Measurements from ENCODE around the gene KCNJ2.

Gene KCNJ2

DNA sequence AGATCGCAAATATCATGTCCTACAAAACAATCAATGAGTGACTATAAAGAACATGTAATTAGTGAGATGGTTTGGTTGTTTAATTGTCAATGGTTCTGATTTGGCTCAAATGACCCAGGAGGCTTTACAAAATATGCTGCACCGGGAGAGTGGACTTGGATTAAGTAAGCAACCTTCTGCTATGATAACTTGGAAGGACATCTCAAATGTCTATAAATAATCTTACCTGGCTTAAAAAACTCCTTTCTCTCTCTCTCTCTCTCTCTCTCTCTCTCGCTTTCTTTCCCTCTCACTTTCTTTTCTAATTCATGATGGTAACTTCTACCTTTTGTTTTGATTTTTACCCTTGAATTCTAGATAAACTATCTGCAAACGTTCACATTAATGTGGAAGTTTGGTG is 14.2 kb downstream of the KCNJ2 start:
- TF ChIP-seq RAD21 (IDR thresholded peaks at IDR 0.05; ENCODE audit: low read depth) (no peak), TEAD4 (IDR thresholded peaks at IDR 0.05) (no peak), YY1 (IDR thresholded peaks at IDR 0.05; ENCODE audit: low read depth) (no peak), ZBTB7A (IDR thresholded peaks at IDR 0.05; ENCODE audit: low read depth) (no peak), FOXM1 (IDR thresholded peaks at IDR 0.05; ENCODE audit: borderline replicate concordance, low read depth) (no peak), EGR1 (IDR thresholded peaks at IDR 0.05) (no peak), CREB1 (IDR thresholded peaks at IDR 0.05; ENCODE audit: low read depth) (no peak)
- TF ChIP-seq, protein P1, sequence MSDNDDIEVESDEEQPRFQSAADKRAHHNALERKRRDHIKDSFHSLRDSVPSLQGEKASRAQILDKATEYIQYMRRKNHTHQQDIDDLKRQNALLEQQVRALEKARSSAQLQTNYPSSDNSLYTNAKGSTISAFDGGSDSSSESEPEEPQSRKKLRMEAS (IDR thresholded peaks at IDR 0.05) = no peak
- TF ChIP-seq, protein P2, sequence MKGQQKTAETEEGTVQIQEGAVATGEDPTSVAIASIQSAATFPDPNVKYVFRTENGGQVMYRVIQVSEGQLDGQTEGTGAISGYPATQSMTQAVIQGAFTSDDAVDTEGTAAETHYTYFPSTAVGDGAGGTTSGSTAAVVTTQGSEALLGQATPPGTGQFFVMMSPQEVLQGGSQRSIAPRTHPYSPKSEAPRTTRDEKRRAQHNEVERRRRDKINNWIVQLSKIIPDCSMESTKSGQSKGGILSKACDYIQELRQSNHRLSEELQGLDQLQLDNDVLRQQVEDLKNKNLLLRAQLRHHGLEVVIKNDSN (IDR thresholded peaks at IDR 0.05) = no peak

DNA sequence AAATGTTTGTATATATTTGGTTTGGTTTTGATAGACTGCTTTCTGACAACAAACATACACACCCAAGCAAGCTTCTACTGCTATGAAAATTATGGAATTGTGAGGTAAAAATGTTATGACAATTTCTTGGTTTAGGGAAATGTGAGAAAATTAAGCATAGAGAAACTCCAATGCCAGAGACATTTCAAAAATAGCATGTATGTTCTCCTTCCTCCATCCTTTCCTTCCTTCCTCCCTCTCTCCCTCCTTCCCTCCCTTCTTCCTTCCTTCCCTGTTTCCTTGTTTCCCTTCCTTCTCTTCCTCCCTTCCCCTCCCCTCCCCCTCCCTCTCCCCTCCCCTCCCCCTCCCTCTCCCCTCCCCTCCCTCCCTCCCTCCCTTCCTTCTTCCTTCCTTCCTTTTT is 14.9 kb downstream of the KCNJ2 start:
- no peak for TF ChIP-seq ZBTB7A (IDR thresholded peaks at IDR 0.05; ENCODE audit: low read depth)
- TF ChIP-seq, protein P3, sequence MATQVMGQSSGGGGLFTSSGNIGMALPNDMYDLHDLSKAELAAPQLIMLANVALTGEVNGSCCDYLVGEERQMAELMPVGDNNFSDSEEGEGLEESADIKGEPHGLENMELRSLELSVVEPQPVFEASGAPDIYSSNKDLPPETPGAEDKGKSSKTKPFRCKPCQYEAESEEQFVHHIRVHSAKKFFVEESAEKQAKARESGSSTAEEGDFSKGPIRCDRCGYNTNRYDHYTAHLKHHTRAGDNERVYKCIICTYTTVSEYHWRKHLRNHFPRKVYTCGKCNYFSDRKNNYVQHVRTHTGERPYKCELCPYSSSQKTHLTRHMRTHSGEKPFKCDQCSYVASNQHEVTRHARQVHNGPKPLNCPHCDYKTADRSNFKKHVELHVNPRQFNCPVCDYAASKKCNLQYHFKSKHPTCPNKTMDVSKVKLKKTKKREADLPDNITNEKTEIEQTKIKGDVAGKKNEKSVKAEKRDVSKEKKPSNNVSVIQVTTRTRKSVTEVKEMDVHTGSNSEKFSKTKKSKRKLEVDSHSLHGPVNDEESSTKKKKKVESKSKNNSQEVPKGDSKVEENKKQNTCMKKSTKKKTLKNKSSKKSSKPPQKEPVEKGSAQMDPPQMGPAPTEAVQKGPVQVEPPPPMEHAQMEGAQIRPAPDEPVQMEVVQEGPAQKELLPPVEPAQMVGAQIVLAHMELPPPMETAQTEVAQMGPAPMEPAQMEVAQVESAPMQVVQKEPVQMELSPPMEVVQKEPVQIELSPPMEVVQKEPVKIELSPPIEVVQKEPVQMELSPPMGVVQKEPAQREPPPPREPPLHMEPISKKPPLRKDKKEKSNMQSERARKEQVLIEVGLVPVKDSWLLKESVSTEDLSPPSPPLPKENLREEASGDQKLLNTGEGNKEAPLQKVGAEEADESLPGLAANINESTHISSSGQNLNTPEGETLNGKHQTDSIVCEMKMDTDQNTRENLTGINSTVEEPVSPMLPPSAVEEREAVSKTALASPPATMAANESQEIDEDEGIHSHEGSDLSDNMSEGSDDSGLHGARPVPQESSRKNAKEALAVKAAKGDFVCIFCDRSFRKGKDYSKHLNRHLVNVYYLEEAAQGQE (IDR thresholded peaks at IDR 0.05; ENCODE audit: low read depth) = no peak
- no peak for TF ChIP-seq NFIC (IDR thresholded peaks at IDR 0.05)

DNA sequence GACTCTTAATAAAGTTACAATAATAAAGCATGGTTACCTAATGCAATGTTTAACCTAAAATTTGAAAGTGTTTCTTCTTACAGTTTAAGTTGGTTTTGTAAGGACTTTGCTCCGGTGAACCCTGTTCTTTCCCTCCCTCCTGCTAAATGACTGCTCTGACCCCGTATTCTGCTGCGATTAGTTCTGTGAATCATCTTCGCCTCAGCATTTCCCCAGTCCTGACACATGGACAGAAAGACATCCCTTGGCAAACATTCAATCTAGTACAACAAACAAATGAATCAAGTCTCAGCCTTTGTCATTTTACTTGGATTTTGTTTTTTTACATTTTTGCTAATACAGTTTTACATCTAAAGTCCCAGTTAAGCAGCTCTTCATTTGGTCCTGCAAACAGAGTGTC is 15.4 kb downstream of the KCNJ2 start:
- TF ChIP-seq NFIC (IDR thresholded peaks at IDR 0.05) = no peak
- TF ChIP-seq ZBTB7A (IDR thresholded peaks at IDR 0.05; ENCODE audit: low read depth) = no peak
- no peak for TF ChIP-seq CREB1 (IDR thresholded peaks at IDR 0.05; ENCODE audit: low read depth)
- TF ChIP-seq TAF1 (IDR thresholded peaks at IDR 0.05; ENCODE audit: low read depth) = no peak
- TF ChIP-seq, protein P2 (IDR thresholded peaks at IDR 0.05) = no peak
- TF ChIP-seq, protein P1 (IDR thresholded peaks at IDR 0.05) = no peak
- TF ChIP-seq YY1 (IDR thresholded peaks at IDR 0.05; ENCODE audit: low read depth) = no peak
- TF ChIP-seq RAD21 (IDR thresholded peaks at IDR 0.05; ENCODE audit: low read depth) = no peak
- no peak for TF ChIP-seq EP300 (IDR thresholded peaks at IDR 0.05; ENCODE audit: borderline replicate concordance)
- no peak for TF ChIP-seq EGR1 (IDR thresholded peaks at IDR 0.05)
- TF ChIP-seq, protein P3 (IDR thresholded peaks at IDR 0.05; ENCODE audit: low read depth) = no peak
- no peak for TF ChIP-seq TEAD4 (IDR thresholded peaks at IDR 0.05)
- no peak for TF ChIP-seq TCF12 (IDR thresholded peaks at IDR 0.05; ENCODE audit: low read depth)
- TF ChIP-seq CEBPB (IDR thresholded peaks at IDR 0.05) = no peak
- TF ChIP-seq FOXM1 (IDR thresholded peaks at IDR 0.05; ENCODE audit: borderline replicate concordance, low read depth) = no peak

DNA sequence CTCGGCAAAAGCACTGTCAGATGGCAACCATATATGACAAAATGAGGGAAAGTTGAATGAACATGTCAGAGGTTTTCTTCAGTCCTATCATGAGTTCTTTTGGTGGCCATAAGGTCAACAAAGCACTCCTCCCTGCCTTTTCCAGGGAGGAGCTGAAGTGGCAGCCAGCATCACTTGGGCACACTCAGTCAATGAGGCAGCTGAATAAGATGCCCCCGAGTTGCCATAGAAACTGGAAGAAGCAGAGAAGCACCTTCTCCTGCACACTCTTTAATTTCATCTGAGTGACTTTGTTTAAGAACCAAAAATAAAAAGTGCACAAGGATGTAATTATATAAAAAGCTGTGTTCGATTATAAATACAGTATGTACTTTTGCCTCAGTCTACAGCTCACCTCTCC is 16.0 kb downstream of the KCNJ2 start:
- TF ChIP-seq, protein P2 (IDR thresholded peaks at IDR 0.05) = no peak
- TF ChIP-seq, protein P3 (IDR thresholded peaks at IDR 0.05; ENCODE audit: low read depth) = no peak
- TF ChIP-seq EP300 (IDR thresholded peaks at IDR 0.05; ENCODE audit: borderline replicate concordance) (no peak), TCF12 (IDR thresholded peaks at IDR 0.05; ENCODE audit: low read depth) (no peak)

DNA sequence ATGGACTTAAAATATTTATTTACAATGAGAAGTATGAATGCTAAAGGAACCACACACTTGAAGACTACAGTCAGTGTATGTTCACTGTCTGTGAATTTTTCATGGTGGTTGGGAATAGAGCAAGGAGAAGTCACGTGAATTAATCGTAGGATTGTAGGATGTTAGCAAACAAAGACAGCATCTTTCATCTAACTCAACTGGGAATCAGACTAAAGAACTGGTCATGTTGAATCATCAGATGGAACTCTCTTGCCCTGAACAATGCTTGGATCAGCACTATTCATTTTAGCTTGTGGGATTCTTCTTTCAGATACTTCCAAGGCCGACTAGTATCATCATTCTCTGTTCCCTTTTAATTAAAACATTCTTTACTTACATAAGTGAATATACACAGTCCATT is 18.1 kb downstream of the KCNJ2 start:
- no peak for TF ChIP-seq EP300 (IDR thresholded peaks at IDR 0.05; ENCODE audit: borderline replicate concordance)
- TF ChIP-seq, protein P1 (IDR thresholded peaks at IDR 0.05) = no peak
- TF ChIP-seq TAF1 (IDR thresholded peaks at IDR 0.05; ENCODE audit: low read depth) = no peak
- TF ChIP-seq, protein P2 (IDR thresholded peaks at IDR 0.05) = no peak
- no peak for TF ChIP-seq CEBPB (IDR thresholded peaks at IDR 0.05)
- no peak for TF ChIP-seq YY1 (IDR thresholded peaks at IDR 0.05; ENCODE audit: low read depth)
